GM19463 (cell line): Measurements from ENCODE around the gene LMF1.
"Not testable (repeated sequence)": the region's sequence is repeated elsewhere in the genome, so short reads cannot be mapped to it uniquely, and the experiment has no call there.

ENCODE experiments used
- ATAC-seq: cut with Tn5 transposase; IDR thresholded peaks from one replicate; pipeline ENCODE4 v1.9.1; 2021; ENCODE audit warnings: mild to moderate bottlenecking, moderate library complexity; ENCODE audit not compliant: unreplicated experiment

The LMF1 gene

DNA sequence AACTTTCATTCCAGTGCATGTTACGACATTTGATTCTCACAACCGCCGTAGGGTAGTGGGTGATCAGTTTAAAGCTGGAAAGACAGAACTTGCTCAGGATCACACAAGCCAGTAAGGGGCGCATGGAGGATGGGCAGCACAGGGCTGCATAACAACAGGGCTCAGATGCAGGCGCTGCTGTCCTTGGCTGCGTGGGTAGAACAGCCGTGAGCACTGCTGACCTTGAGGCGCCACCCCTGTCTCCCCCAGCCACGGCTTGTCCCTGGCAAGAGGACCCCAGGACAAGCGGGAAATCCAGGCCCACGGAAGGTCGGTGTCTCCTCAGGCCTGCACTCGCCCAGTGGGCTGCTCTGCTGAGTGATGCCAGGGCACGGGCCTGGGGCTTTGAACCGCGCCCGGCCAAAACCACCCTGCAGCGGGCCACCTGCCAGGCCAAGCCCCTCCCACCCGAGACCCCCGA, 84.7 kb downstream of the LMF1 start:
- ATAC-seq, result no peak

DNA sequence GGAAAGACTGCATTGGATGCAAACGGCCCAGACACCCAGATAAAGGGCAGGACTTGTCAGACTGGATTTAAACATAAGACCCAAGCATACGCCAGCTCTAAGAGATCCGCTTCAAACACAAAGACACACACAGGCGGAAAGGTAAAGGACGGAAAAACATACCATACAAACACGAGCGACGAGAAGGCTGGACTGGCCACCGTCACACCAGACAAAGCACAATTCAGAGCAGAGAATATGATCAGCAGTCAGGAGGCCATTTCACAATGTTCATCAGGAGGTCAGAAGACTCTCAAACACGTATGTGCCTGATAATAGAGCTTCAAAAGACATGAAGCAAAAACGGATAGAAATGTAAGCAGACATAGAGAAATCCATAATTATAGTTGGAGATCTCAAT, 85.4 kb downstream of the LMF1 start:
- ATAC-seq, result no peak

DNA sequence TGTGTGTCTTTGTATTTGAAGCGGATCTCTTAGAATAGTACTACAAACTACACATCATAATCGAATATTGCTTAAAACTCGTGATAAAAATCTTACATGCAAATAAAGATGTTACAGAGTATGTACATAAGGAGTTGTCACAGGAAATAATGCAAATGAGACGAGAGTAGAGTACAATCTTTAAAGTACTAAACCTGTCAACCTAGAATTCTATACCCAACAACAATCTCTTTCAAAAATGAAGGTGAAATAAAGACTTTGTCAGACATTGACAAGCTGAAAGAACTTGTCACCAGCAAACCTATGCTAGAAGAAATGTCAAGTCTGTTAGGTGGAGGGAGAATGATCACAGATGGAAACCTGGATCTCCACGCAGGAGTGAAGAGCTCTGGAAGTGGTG, 86.6 kb downstream of the LMF1 start:
- no peak for ATAC-seq

DNA sequence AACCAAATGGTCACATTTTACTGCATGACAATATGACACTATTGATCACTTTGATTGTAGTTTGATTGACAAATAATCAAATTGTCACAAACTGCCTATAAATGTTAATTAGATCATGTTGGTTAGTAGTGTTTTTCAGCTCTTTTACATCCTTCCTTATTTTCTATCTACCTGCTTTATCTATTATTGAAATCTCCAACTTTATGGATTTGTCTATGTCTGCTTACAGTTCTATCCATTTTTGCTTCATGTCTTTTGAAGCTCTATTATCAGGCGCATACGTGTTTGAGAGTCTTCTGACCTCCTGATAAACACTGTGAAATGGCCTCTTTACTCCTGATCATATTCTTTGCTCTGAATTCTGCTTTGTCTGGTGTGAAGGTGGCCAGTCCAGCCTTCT, 87.0 kb downstream of the LMF1 start:
- ATAC-seq, result no peak

DNA sequence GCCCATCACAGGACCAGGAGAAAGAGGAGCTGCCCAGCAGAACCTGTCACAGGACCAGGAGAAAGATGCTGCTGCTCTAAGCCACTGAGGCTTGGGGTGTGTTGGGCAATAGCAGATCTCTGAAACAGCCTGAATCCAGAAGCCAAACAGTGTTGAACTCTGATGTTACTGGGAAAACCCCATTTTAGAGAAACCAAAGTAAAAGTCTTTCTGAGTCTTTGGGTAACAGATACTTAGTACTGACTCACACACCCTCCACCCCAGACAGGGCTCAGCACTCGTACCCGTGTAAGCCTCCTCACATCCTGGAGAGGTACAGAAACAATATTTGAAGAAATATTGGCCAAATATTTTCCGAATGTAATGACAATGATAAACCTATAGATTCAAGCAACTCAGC, 87.4 kb downstream of the LMF1 start:
- ATAC-seq, result no peak

DNA sequence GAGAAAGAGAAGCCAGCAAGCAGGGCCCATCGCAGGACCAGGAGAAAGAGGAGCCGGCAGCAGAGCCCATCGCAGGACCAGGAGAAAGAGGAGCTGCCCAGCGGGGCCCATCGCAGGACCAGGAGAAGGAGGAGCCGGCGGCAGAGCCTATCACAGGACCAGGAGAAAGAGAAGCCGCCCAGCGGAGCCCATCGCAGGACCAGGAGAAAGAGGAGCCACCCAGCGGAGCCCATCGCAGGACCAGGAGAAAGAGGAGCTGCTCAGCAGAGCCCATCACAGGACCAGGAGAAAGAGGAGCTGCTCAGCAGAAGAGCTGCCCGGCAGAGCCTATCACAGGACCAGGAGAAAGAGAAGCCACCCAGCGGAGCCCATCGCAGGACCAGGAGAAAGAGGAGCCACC, 88.1 kb downstream of the LMF1 start:
- ATAC-seq, result not testable (repeated sequence)

DNA sequence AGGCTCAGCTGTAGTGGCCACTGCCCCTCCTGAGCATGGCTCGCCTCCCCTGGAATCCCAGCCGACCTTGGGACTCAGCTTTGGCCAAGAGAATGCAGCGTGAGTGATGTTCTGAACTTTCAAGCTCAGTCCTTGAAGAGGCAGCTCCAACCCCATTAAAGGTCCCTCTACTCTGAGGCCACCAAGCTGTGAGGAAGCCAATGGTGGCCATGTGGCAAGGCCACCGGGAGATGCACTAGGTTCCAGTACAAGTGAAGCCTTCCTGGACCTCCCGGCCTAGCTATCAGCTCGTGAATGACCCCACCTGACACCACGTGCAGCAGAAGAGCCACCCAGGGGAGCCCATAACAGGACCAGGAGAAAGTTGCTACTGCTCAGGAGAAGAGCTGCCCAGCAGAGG, 88.5 kb downstream of the LMF1 start:
- no peak for ATAC-seq

DNA sequence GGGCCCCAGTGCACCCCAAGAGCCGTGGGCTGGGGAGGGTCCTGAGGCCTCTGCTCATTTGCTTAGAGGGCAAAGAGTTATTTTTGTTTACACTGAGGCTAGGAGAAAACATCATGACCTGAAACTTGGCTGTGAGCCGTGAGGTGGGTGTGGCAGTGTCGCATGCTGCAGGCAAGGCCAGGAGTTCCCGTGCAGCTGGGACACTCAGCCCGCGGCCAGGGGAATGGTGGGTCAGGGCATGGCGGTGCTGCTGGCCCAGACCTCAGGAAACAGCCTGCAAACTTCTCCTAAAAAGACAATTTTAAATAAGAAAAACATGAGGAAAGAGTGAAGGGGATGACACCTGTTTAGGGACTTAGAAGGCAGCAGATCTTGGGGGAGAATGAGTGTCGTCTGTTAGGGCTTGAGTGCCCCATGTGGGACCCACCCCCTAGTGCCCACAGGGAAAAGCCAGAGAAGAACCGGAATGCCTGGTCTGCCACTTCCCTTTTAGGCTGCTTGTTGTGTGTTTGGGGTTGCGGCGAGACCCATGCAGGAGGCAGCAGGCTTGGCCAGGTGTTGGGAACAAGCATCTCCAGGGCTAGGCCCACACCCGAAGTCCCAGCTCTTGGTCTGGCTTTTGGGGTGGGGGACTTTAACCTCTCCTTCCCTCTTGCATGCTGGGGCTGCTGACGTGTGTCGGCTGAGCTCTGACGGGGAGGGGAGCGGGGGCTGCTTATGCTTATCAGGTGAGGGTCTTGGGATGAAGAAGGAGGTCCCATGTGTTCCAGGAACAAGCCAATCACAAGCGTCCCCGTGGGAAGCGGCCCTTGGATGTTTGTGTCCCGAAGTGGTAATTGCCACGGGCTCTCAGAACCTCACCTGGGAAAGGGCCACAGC, 89.3 kb downstream of the LMF1 start:
- no peak for ATAC-seq

DNA sequence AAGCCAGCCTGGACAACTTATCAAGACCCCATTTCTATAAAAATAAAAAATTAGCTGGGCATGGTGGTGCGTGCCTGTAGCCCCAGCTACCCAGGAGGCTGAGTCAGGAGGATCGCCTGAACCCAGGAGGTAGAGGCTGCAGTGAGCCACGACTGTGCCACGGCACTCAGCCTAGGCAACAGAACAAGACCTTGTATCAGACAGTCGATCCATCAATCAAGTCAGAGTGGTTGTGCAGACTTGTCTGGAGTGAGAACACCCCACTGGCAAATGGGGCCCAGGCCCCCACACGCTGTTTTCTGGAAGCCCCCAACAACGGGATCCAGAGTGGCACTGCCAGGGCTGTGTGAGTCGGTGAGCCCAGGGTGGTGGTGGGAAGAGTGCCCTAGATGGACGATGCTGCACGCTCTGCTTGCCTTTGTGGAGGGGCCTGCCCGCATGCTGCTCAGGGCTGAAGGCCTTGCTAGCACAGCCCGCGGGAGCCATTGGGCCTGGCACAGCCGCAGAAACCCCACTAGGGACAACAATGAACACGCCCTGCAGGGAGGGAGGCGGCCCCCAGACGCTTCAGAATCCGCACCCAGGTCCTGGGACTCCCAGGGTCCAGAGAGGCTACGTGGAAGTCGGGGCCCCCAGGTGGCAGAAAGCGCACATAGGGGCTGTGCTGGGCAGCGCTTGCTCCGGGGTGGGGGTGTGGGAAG, 90.2 kb downstream of the LMF1 start:
- ATAC-seq, result no peak

DNA sequence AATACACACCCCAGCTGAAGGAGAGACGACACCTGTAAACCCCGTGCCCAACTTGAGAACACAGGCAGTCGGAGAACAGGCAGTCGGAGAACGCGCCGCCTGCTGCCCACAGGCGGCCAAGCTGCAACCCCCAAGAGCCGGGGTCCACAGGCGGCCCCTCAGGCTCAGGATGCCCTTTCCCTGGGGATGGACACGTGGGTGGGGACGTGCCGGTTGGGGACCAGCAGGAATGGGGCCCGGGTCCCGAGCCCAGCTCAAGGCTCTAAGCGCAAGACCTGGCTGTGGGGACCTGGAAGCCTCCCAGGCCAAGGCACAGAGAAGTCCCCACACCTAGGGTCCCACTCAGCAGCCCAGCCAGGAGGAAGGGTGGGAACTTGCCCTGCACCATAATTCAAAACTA, 90.8 kb downstream of the LMF1 start:
- no peak for ATAC-seq

DNA sequence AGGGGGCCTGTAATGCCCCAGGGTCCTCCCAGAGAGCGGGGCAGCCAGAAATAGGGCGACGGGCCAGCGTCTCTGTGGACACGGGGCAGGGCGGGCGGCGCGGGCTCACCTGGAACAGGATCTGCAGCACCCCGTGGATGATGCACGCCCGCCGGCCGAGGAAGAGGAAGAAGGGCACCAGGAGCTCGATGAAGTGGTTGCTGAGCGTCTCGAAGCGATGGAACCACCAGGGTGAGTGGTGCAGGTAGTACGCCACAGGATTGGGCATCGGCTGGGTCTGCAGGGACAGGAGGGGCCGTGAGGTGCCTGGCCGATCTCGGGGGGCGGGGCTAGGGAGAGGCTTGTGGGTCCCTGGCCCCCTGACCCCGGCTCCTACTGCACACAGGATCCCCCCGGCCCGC, 91.3 kb downstream of the LMF1 start:
- no peak for ATAC-seq

DNA sequence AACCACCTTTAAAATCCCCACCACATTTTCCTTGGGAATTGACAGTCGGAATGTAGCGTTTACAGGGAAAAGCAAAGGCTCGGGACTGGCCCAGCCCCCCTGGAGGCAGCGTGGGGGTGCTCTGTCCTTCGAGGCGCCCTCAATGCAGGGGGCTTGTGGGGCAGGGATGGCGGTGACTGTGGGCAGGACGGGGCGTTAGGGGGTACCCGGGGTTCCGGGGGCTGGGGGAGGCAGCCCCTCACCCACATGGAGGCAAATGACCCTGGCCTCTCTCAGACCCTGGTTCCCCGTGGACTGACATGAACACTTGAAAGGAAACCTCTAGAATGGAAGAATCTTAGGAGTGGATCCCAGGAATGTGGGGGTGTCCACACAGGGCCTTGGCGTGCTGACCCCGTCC, 91.9 kb downstream of the LMF1 start:
- no peak for ATAC-seq

DNA sequence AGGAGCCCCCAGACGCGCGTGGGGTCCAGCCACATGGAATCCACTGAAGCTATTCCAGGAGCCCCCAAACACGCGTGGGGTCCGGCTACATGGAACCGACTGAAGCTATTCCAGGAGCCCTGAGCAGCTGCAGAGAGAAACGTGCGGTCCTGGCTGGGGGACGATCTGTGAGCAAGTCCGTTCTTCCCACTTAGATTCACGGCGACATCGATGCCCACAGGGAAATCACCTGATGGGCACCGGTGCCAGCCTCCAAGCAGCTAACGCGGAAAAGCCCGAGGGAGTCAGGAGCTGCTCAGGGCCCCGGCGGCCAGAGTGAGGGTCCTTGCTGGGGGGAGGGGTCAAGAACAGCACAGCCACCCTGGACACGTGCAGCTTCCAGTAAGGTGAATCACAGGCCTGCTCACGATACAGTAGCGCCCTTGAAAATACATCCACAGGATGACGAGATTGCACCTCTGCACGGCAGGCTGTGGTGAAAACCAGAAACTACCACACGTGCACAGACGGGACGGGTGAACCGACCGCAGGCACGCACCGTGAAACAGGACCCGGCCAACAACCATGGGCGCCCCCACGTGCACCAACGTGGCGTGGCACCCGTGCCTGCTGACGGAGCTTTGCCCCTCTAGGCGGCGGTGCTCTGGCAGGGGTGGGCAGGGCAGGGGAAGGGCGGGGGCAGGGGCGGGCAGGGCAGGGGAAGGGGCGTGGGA, 92.6 kb downstream of the LMF1 start:
- no peak for ATAC-seq

DNA sequence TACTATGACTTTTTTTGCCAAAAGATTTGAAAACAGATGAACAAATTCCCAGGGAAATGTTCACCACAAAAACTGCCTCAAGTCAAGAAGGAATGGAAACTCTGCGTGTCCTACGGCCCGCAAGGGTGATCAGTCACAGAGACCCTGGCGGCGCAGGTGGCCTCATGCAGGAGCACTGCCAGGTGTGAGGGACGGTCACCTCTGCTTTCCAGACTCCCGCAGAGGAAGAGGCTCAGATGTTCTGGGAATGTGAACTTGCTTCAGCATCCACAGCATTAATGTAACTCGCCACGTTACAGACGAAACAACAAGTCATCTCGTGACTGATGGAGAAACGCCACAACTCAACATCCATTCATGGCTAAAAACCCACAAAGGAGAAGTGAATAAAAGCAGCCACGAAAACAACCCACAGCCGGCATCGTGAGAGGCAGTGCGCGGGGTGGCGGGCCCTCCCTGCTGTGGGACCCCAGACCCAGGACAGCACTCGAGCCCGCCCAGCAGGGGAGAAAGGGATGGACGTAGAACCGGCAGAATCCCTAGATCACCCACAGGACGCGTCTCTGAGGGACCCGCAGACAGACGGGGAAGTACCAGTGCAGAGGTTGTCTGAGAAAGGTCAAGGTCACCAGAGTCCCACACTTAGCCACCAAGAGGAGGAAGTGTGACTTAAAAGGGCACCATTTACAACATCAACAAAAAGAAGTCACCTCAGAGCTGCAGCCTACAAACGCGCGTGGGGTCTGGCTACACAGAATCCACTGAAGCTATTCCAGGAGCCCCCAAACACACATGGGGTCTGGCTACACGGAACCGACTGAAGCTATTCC, 93.3 kb downstream of the LMF1 start:
- no peak for ATAC-seq

DNA sequence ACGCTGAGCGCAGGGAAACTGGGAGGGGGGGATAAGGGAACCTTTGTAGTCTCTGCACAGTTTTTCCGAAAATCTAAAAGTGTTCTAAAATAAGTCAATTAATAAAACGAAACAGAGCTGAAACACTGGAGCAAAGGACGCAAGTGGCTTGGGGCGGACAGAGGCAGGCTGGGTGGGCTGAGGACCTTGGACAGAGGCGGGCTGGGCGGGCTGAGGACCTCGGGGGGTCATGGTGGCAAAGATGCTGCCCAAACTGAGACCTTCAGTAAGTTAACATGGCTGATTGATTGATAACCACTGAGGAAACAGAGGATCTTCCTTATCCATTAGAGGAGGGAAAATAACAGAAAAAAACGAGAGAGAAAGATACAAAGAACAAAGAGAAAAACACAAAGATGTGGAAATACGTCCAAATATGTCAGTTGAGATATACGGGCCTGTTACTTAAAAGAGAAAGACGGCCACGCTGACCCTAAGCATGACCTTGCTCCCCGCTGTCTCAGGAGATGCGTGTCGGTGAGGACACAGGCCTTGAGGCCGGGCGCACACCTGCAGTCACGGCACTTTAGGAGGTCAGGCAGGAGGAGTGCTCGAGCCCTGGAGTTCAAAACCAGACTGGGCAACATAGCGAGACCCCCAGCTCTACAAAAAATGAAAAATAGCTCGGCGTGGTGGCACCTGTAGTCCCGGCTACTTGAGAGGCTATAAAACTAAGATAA, 94.1 kb downstream of the LMF1 start:
- ATAC-seq, result no peak

DNA sequence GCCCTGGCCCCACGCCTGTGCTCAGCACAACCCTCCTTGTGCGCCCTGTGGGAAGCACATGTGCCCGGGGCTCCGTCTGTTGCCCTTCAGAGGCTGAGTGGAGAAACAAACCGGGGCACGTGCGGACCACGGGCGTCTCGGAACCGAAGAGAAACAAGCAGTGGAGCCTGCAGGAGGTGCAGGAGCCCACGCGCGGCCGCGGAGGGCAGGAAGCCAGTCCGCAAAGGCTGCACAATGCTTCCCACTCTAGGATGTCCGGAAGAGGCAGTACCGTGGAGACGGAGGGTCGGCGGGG, 94.8 kb downstream of the LMF1 start:
- no peak for ATAC-seq

DNA sequence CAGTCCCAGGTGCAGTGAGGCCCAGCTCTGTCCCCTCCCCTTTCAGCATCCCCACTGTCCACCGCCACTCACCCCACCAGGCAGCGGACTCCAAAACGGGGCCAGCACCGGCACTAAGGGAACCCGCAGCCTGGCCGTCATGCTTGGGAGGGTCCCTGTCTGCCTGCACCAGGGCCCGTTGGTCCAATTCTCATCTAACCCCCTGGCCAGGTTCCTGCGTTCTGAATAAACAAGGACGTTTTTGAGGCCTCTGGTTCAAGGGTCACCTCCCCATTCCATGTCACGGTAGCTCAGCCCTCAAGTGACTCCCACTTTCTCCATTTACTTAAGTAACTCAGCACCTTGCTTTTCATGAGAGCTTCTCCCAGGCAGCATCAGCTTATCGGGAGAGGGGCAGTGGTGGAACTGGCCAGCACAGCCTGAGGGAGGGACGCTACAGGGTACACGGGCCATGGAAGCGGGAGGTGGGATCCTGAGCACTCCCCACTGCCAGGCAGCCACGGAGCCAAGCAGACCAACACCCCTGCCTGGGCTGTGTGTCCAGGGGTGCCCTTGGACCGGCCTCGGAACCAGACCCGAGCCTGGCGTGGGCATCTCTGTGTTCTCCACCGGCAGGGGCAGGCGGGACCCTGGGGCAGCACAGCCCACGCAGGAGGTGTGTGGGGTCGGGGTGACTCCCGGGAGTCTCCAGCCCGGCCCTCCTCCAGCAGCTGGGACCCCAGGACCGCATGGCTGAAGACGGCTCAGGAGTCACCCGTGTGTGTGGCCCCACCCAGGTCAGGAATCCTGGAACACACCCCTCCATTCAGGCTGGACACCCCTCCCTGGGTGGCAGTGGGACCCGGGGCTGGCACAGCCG, 95.4 kb downstream of the LMF1 start:
- ATAC-seq, result no peak

DNA sequence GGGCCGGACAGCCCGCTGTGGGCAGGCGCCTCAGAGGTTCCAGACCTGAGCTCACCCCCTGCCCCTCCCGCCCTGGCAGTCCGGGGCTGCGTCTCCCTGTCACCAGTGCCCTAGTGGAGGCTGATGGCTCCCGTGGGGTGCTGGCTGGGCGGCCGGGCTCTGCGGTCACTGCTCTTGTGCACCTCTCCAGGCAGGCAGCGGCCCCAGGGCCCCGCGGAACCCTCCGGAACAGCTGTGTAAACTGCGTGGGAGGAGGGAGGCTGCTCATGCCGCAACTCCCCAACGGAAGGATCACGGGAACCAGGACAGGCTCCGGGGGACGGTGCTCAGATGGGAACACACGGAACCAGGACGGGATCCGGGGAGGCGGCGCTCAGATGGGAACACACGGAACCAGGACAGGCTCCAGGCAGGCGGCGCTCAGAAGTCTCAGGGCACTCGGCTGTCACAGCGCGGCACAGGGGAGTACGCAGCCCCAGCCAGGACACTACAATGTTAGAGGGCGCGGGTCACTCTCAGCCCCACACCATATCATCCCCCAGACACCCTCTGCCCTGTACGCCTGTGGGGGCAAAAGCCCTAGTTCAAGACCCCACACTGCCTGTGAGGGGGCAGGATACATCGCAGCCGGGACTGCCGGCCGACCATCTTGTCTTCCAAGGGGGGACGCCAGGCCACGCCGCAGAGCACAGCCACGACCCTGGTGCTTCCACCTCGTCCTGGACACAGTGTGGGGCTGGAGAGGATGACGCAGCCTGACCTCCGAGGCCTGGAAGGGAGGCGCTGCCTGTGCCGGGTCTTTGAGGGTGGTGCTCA, 96.2 kb downstream of the LMF1 start:
- ATAC-seq, result no peak

DNA sequence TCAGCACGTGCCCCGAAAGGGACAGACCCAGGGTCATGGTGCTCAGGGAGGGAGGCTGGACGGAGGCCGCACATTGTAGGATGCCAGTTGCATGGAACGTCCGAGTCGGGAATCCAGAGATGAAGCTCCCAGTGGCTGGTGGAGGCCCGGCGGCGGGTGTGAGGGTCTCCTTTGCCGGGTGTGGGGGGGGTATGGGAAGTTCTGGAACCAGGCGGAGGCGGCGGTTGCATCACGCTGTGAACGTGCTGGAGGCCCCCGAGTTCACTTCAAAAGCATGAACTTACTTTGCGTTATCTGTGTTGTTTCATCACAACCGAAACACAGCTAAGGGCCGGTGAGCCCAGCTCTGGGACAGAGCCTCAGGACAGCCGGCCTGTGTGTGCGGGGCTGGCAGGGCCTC, 96.9 kb downstream of the LMF1 start:
- no peak for ATAC-seq
